ENCODE measurements around the gene ZNF254.
"Not testable (repeated sequence)": the region's sequence is repeated elsewhere in the genome, so short reads cannot be mapped to it uniquely, and the experiment has no call there.

ZNF254 gene

GRCh38 chr19:24086974-24087595, at the start of gene ZNF254:
Gene ZNF254 (plus strand): TSS chr19:24087187. CDS start chr19:24087308, 121 bp downstream.
- Histone ChIP-seq H3K27me3 (ENCODE audit: low read depth, low read length) (no peaks in the 10 kb centered on the region), H3K27ac (ENCODE audit: low read length) (peak within 1 kb of the TSS; percentile 66), H3K9me3 (ENCODE audit: insufficient read depth, low read length) (peaks cover 3% of the 10 kb centered on the region; the same call in 1 of the 2 replicates), H3K4me2 (ENCODE audit: low read length) (peak within 1 kb of the TSS; percentile 65), H3K79me2 (ENCODE audit: low read length) (peaks cover 46% of the 10 kb centered on the region), H4K20me1 (ENCODE audit: insufficient read depth, low read length) (no peaks in the 10 kb centered on the region), H2AFZ (ENCODE audit: low read depth, low read length) (peak within 1 kb of the TSS; percentile 70; the same call in 1 of the 2 replicates), H3K4me3 (ENCODE audit: low read length) (peak within 1 kb of the TSS; percentile 88), H3K36me3 (replicated peaks; ENCODE audit: low read depth, low read length) (peaks cover 17% of the 10 kb centered on the region), H3K9ac (ENCODE audit: low read length) (peak within 1 kb of the TSS; percentile 92), H3K4me1 (ENCODE audit: low read length) (peaks cover 3% of the 10 kb centered on the region; the same call in 1 of the 2 replicates)
- no peak for TF ChIP-seq EZH2phosphoT487 (IDR thresholded peaks at IDR 0.05; ENCODE audit: low read depth)
- TF ChIP-seq, protein P1, sequence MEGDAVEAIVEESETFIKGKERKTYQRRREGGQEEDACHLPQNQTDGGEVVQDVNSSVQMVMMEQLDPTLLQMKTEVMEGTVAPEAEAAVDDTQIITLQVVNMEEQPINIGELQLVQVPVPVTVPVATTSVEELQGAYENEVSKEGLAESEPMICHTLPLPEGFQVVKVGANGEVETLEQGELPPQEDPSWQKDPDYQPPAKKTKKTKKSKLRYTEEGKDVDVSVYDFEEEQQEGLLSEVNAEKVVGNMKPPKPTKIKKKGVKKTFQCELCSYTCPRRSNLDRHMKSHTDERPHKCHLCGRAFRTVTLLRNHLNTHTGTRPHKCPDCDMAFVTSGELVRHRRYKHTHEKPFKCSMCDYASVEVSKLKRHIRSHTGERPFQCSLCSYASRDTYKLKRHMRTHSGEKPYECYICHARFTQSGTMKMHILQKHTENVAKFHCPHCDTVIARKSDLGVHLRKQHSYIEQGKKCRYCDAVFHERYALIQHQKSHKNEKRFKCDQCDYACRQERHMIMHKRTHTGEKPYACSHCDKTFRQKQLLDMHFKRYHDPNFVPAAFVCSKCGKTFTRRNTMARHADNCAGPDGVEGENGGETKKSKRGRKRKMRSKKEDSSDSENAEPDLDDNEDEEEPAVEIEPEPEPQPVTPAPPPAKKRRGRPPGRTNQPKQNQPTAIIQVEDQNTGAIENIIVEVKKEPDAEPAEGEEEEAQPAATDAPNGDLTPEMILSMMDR (IDR thresholded peaks at IDR 0.05; ENCODE audit: low read depth, low read length) = no peak

- H3K36me3 ChIP-seq (replicated peaks; ENCODE audit: low read depth, low read length) = peaks cover 54% of the 10 kb centered on the region
- H3K9me3 ChIP-seq (ENCODE audit: insufficient read depth, low read length) = no peaks in the 10 kb centered on the region
- H4K20me1 ChIP-seq (ENCODE audit: insufficient read depth, low read length) = no peaks in the 10 kb centered on the region; the same call in 1 of the 2 replicates
- no peaks in the 10 kb centered on the region for H3K27me3 ChIP-seq (ENCODE audit: low read depth, low read length)
- H3K4me1 ChIP-seq (ENCODE audit: low read length) = no peaks in the 10 kb centered on the region
- no peak overlapping the region for H3K4me2 ChIP-seq (ENCODE audit: low read length)
- no peak overlapping the region for H2AFZ ChIP-seq (ENCODE audit: low read depth, low read length)
- H3K9ac ChIP-seq (ENCODE audit: low read length) = no peak overlapping the region
- no peak for TF ChIP-seq EZH2phosphoT487 (IDR thresholded peaks at IDR 0.05; ENCODE audit: low read depth)
- TF ChIP-seq, protein P1 (IDR thresholded peaks at IDR 0.05; ENCODE audit: low read depth, low read length) = no peak
- H3K27ac ChIP-seq (ENCODE audit: low read length) = no peak overlapping the region
- peaks cover 41% of the 10 kb centered on the region for H3K79me2 ChIP-seq (ENCODE audit: low read length)
- H3K4me3 ChIP-seq (ENCODE audit: low read length) = no peak overlapping the region
These were observed 46.4 kb upstream of the ZNF254 start for GRCh38 chr19:24040621-24041020.

- H3K9me3 ChIP-seq (ENCODE audit: insufficient read depth, low read length); H3K4me2 ChIP-seq (ENCODE audit: low read length); H3K9ac ChIP-seq (ENCODE audit: low read length); H3K4me3 ChIP-seq (ENCODE audit: low read length); H4K20me1 ChIP-seq (ENCODE audit: insufficient read depth, low read length); H3K27ac ChIP-seq (ENCODE audit: low read length); H3K4me1 ChIP-seq (ENCODE audit: low read length); H3K27me3 ChIP-seq (ENCODE audit: low read depth, low read length); H2AFZ ChIP-seq (ENCODE audit: low read depth, low read length): not testable (repeated sequence)
- Histone ChIP-seq H3K79me2 (ENCODE audit: low read length) (peaks cover 34% of the 10 kb centered on the region), H3K36me3 (replicated peaks; ENCODE audit: low read depth, low read length) (peaks cover 49% of the 10 kb centered on the region)
These were observed 45.7 kb upstream of the ZNF254 start for GRCh38 chr19:24041326-24041725.

- Histone ChIP-seq H2AFZ (ENCODE audit: low read depth, low read length) (no peak overlapping the region), H3K4me1 (ENCODE audit: low read length) (no peaks in the 10 kb centered on the region), H3K36me3 (replicated peaks; ENCODE audit: low read depth, low read length) (peaks cover 40% of the 10 kb centered on the region), H3K27me3 (ENCODE audit: low read depth, low read length) (no peaks in the 10 kb centered on the region), H3K79me2 (ENCODE audit: low read length) (no peaks in the 10 kb centered on the region), H4K20me1 (ENCODE audit: insufficient read depth, low read length) (no peaks in the 10 kb centered on the region), H3K27ac (ENCODE audit: low read length) (no peak overlapping the region), H3K9ac (ENCODE audit: low read length) (no peak overlapping the region), H3K9me3 (ENCODE audit: insufficient read depth, low read length) (no peaks in the 10 kb centered on the region), H3K4me2 (ENCODE audit: low read length) (no peak overlapping the region), H3K4me3 (ENCODE audit: low read length) (no peak overlapping the region)
- TF ChIP-seq, protein P1 (IDR thresholded peaks at IDR 0.05; ENCODE audit: low read depth, low read length) = no peak
- TF ChIP-seq EZH2phosphoT487 (IDR thresholded peaks at IDR 0.05; ENCODE audit: low read depth) = no peak
These were observed 40.4 kb upstream of the ZNF254 start for GRCh38 chr19:24046550-24046949.

Measured in OCI-LY3 (cell line).